Measurements from ENCODE around the gene NAA35. TPM values are rescaled to one million over a fixed set of nuclear protein-coding genes. Genes with fewer than 3 reads are reported as not detected.
A peak's percentile ranks its signal among the peaks of the same experiment; 100 is the strongest.

NAA35 gene
- total and polyA plus RNA-seq, 7 donors: 13.7 to 36.8 (median 25.0) TPM

GRCh38 chr9:85959955-85960354 lies 19.0 kb downstream of the NAA35 start:
- H3K27me3 ChIP-seq (ENCODE audit: insufficient read depth in 3 of 3, low read length in 2 of 3): no peaks in the 10 kb centered on the region
- no peaks in the 10 kb centered on the region for H3K9me3 ChIP-seq
- TF ChIP-seq CTCF (IDR thresholded peaks at IDR 0.05): no peak
- H3K36me3 ChIP-seq (ENCODE audit: insufficient read depth in 1 of 2, low read depth in 1 of 2): peaks cover 3 to 71% of the 10 kb centered on the region in 2 donors
- intact Hi-C loops (cut with DNase I): loop anchor here in 1 of 2 donors (10.0 kb wide), 1 partner anchor 375 kb away; no protein-coding TSS in a partner anchor
- 62 to 83% (median 64%) methylated on average over 3 of the region's 3 CpGs for WGBS, 3 donors
- H3K27ac ChIP-seq: no peak overlapping the region
- DNase-seq (no peak), ATAC-seq (no peak)
- no peaks in the 10 kb centered on the region for H3K4me1 ChIP-seq
- H3K4me3 ChIP-seq: no peak overlapping the region

GRCh38 chr9:85960688-85961093 lies 19.7 kb downstream of the NAA35 start:
- no peaks in the 10 kb centered on the region for H3K4me1 ChIP-seq
- no peak for DNase-seq
- H3K9me3 ChIP-seq: no peaks in the 10 kb centered on the region
- ATAC-seq: peak in 1 of 4 donors; percentile 21
- H3K27ac ChIP-seq: no peak overlapping the region
- no peak for TF ChIP-seq CTCF (IDR thresholded peaks at IDR 0.05)
- no peaks in the 10 kb centered on the region for H3K27me3 ChIP-seq (ENCODE audit: insufficient read depth in 3 of 3, low read length in 2 of 3)
- WGBS, 3 donors: 58 to 66% (median 63%) methylated on average over 3 of the region's 3 CpGs
- H3K36me3 ChIP-seq (ENCODE audit: insufficient read depth in 1 of 2, low read depth in 1 of 2): peaks cover 3 to 78% of the 10 kb centered on the region in 2 donors
- intact Hi-C loops (cut with DNase I): loop anchor here in 1 of 2 donors (10.0 kb wide), 1 partner anchor 374 kb away; no protein-coding TSS in a partner anchor
- no peak overlapping the region for H3K4me3 ChIP-seq

DNA sequence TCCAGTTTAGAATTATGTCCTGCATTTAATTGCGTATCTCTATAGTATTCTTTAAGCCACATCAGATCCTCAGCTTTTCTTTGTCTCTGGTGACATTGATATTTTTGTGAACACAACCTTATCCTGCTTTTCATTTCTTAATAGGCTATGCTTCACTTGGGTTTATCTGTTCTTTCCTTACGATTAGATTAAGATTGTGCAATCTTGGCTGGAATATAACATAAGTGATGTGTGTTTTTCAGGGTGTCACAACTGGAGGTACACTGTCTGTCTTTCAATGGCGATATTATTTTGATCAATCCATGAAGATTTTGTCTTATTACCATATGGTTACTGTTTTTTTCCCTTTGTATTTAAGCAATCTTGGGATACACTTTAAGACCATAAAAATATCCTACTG lies 23.6 kb downstream of the NAA35 start:
- Histone ChIP-seq H3K9me3 (no peaks in the 10 kb centered on the region), H3K36me3 (ENCODE audit: insufficient read depth in 1 of 2, low read depth in 1 of 2) (peaks cover 3 to 81% of the 10 kb centered on the region in 2 donors), H3K4me1 (no peaks in the 10 kb centered on the region), H3K27ac (no peak overlapping the region), H3K27me3 (ENCODE audit: insufficient read depth in 3 of 3, low read length in 2 of 3) (no peaks in the 10 kb centered on the region), H3K4me3 (no peak overlapping the region)
- no peak for TF ChIP-seq CTCF (IDR thresholded peaks at IDR 0.05)
- ATAC-seq: no peak
- intact Hi-C loops (cut with DNase I): loop anchor here in 1 of 2 donors (10.0 kb wide), 1 partner anchor 370 kb away; no protein-coding TSS in a partner anchor
- no peak for DNase-seq
- 93 to 94% (median 94%) methylated on average over 3 of the region's 3 CpGs for WGBS, 3 donors

- Histone ChIP-seq H3K36me3 (ENCODE audit: insufficient read depth in 1 of 2, low read depth in 1 of 2) (peaks cover 3 to 81% of the 10 kb centered on the region in 2 donors), H3K27me3 (ENCODE audit: insufficient read depth in 3 of 3, low read length in 2 of 3) (no peaks in the 10 kb centered on the region), H3K9me3 (no peaks in the 10 kb centered on the region), H3K27ac (no peak overlapping the region), H3K4me3 (no peak overlapping the region), H3K4me1 (no peaks in the 10 kb centered on the region)
- WGBS, 3 donors: 88 to 96% (median 92%) methylated on average over 3 of the region's 3 CpGs
- intact Hi-C loops (cut with DNase I): loop anchor here in 1 of 2 donors (10.0 kb wide), 1 partner anchor 370 kb away; no protein-coding TSS in a partner anchor
- ATAC-seq (no peak), DNase-seq (no peak)
- no peak for TF ChIP-seq CTCF (IDR thresholded peaks at IDR 0.05)
These were observed 24.0 kb downstream of the NAA35 start for GRCh38 chr9:85964949-85965348.

- Histone ChIP-seq H3K9me3 (no peaks in the 10 kb centered on the region), H3K27ac (no peak overlapping the region), H3K36me3 (ENCODE audit: insufficient read depth in 1 of 2, low read depth in 1 of 2) (peaks cover 5 to 62% of the 10 kb centered on the region in 2 donors), H3K27me3 (ENCODE audit: insufficient read depth in 3 of 3, low read length in 2 of 3) (no peaks in the 10 kb centered on the region), H3K4me3 (no peak overlapping the region), H3K4me1 (no peaks in the 10 kb centered on the region)
- no peak for TF ChIP-seq CTCF (IDR thresholded peaks at IDR 0.05)
- 95 to 100% (median 100%) methylated on average over 1 of the region's 1 CpG for WGBS, 3 donors
- intact Hi-C loops (cut with DNase I): loop anchor here in 1 of 2 donors (10.0 kb wide), 1 partner anchor 365 kb away; no protein-coding TSS in a partner anchor
- ATAC-seq: no peak
- DNase-seq: no peak
These were observed 28.8 kb downstream of the NAA35 start for GRCh38 chr9:85969727-85970126.
